NCI-H446 treated with DMSO at 0.1 percent for 48 hours (cell line): Measurements from ENCODE around the gene SH2D6.
"Not testable (repeated sequence)": the region's sequence is repeated elsewhere in the genome, so short reads cannot be mapped to it uniquely, and the experiment has no call there.

Source experiments
- DNase-seq: peaks from one replicate; lab custom pipeline; 2025; lab: John Stamatoyannopoulos, UW

SH2D6 gene

GRCh38 chr2:85470850-85471800 lies 52.6 kb downstream of the SH2D6 start:
- no peak for DNase-seq

DNA sequence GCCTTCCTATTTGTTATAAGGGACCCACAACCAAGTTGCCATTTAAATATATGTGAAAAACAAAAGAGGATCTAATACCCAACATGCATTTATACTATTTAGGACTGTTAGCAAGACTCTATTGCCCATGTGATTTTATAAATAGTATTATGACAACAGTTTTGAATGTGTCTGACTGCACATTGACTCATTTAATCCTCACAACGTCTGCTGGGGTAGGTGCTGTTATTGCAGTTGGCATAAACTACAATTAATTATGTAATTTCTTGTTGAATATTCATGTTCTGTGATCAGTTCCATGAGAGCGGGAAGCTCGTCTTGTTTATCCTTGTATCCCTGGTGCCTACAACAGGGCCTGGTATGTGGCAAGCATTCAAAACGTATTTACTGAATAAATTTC lies 53.7 kb downstream of the SH2D6 start:
- DNase-seq, result no peak

- DNase-seq, result no peak
Observed at GRCh38 chr2:85475799-85476490, 57.4 kb downstream of the SH2D6 start.

DNA sequence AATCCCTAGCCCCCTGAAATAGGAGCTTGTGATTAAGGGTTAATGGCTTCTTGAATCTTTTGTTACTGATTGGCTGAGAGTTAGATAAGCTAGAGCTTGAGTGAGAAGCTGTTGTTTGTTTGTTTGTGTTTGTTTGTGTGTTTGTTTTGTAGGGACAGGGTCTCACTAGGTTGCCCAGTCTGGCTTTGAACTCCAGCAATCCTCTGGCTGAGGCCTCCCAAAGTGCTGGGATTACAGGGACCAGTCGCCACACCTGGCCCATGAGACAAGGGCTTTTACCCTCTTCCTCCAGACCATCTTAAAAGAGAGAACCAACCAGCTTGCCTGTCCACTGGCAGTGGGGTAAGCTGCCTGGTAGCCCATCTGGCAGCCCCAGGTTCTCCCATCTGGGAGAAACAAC lies 58.1 kb downstream of the SH2D6 start:
- no peak for DNase-seq

- DNase-seq, result no peak
Observed at GRCh38 chr2:85477884-85478283, 59.4 kb downstream of the SH2D6 start.

- DNase-seq, result no peak
Observed at GRCh38 chr2:85481818-85482777, 63.6 kb downstream of the SH2D6 start.

GRCh38 chr2:85484615-85485014 lies 66.1 kb downstream of the SH2D6 start:
- DNase-seq, result not testable (repeated sequence)

DNA sequence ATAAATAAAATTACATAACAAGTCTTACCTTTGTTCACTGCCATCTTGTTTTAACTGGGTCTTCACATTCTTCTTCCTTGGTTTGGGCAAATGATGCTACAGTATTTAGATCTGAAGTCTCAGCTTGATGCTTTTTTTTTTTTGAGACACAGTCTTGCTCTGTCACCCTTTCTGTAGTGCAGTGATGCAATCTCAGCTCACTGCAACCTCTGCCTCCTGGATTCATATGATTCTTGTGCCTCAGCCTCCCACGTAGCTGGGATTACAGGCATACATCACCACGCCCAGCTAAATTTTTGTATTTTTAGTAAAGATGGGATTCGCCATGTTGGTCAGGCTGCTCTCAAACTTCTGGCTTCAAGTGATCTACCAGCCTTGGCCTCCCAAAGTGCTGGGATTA lies 67.3 kb downstream of the SH2D6 start:
- no peak for DNase-seq
